ENCODE results near the gene NOXO1. TPM values are rescaled to one million over a fixed set of nuclear protein-coding genes. Genes with fewer than 3 reads are reported as not detected.

Gene NOXO1
- total and polyA plus RNA-seq, 11 donors = 0.06 to 0.15 TPM; not detected in 9

DNA sequence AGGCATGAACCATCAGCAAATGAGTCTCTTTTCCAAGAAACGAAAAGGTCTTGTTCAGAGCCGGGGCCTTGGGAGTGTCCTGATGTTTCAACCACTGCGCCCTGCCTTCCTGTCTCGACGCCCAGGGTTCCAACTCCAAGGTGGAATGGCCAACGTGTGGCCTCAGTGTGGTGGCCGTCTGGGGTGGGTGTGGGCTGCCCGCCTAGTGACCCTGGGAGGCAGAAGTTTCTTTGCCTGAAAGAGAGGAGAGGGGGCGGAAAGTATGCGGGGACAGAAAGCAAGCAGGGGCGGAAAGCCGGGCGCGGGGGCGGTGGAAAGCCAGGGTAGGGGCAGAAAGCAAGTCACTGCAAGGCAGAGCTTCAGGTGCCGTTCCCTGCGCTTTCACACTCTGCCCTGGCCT is 42.4 kb downstream of the NOXO1 start:
- TF ChIP-seq POLR2A (IDR thresholded peaks at IDR 0.05) = no peak
- TF ChIP-seq, protein P1, sequence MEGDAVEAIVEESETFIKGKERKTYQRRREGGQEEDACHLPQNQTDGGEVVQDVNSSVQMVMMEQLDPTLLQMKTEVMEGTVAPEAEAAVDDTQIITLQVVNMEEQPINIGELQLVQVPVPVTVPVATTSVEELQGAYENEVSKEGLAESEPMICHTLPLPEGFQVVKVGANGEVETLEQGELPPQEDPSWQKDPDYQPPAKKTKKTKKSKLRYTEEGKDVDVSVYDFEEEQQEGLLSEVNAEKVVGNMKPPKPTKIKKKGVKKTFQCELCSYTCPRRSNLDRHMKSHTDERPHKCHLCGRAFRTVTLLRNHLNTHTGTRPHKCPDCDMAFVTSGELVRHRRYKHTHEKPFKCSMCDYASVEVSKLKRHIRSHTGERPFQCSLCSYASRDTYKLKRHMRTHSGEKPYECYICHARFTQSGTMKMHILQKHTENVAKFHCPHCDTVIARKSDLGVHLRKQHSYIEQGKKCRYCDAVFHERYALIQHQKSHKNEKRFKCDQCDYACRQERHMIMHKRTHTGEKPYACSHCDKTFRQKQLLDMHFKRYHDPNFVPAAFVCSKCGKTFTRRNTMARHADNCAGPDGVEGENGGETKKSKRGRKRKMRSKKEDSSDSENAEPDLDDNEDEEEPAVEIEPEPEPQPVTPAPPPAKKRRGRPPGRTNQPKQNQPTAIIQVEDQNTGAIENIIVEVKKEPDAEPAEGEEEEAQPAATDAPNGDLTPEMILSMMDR (IDR thresholded peaks at IDR 0.05) = no peak
- Histone ChIP-seq H3K4me3 (no peak overlapping the region), H3K4me1 (peaks cover 0 to 33% (median 16%) of the 10 kb centered on the region in 12 donors), H3K9me3 (no peaks in the 10 kb centered on the region), H3K36me3 (peaks cover 0 to 46% (median 38%) of the 10 kb centered on the region in 9 donors), H3K27ac (peak overlapping the region in 1 of 12 donors; percentile 75), H3K27me3 (no peaks in the 10 kb centered on the region)
- no peak for DNase-seq
- no peak for ATAC-seq
- intact Hi-C loops (cut with DNase I) = loop anchor here in 1 of 10 donors (5.0 kb wide), 1 partner anchor 77 kb away; no protein-coding TSS in a partner anchor
- 92 to 95% (median 93%) methylated on average over 17 of the region's 17 CpGs for WGBS, 4 donors

DNA sequence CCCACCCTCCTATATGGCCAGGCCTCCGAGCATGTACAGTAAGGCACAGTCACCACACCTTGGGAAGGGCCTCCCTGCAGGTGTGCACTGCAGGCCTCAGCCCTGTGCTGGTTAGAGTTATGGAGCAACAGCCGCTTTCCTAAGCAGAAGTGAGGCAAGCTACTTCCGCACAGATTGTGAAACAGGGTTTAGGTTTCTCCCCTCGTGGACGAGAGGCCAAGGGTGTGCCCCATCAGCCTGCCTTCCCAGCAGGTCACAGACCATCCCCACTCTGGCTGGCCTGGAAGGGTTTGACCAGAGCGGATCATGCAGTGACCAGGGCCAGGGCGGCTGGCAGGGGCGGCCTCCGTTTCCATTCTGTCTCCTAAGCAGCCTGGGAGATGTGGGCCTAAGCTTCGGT is 43.0 kb downstream of the NOXO1 start:
- H3K4me3 ChIP-seq = no peak overlapping the region
- 92 to 99% (median 94%) methylated on average over 10 of the region's 10 CpGs for WGBS, 4 donors
- H3K27me3 ChIP-seq = no peaks in the 10 kb centered on the region
- intact Hi-C loops (cut with DNase I) = loop anchor here in 1 of 10 donors (5.0 kb wide), 1 partner anchor 76 kb away; no protein-coding TSS in a partner anchor
- DNase-seq = peak in 2 of 5 donors; percentile 36 to 71
- peak overlapping the region in 1 of 12 donors; percentile 75 for H3K27ac ChIP-seq
- peaks cover 0 to 27% (median 13%) of the 10 kb centered on the region in 12 donors for H3K4me1 ChIP-seq
- H3K9me3 ChIP-seq = no peaks in the 10 kb centered on the region
- no peak for ATAC-seq
- H3K36me3 ChIP-seq = peaks cover 0 to 46% (median 38%) of the 10 kb centered on the region in 9 donors
- TF ChIP-seq POLR2A (IDR thresholded peaks at IDR 0.05) = no peak
- TF ChIP-seq, protein P1 (IDR thresholded peaks at IDR 0.05) = no peak

DNA sequence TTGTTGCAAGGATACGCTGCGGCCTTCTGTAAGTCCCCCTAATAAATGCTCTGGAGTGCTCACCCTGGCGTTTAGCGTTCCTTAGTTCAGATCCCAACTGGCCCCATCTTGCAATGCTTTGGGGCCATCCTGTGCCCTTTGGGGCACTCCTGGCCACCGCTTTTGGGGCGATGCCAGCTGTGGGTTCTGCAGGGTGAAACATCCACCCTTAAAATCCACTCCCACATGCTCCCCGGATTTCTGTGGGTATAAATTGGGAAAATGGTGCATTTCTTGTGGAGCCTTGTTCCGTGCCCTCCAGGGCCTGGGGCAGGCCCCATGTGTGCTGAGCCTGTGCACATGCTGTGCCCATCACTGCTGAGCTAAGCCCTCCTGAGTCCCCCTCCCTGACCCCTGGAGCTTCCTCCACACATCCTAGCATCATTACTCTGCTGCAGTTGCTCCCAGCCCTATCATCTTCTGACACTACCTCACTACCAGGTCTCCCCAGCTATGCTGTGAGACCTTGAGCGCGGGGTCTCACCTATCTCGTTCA is 44.3 kb downstream of the NOXO1 start:
- Histone ChIP-seq H3K4me1 (peaks cover 0 to 20% (median 7%) of the 10 kb centered on the region in 12 donors), H3K27ac (no peak overlapping the region), H3K9me3 (no peaks in the 10 kb centered on the region), H3K27me3 (no peaks in the 10 kb centered on the region), H3K36me3 (peaks cover 0 to 46% (median 38%) of the 10 kb centered on the region in 9 donors), H3K4me3 (no peak overlapping the region)
- WGBS, 4 donors = 94 to 95% (median 95%) methylated on average over 11 of the region's 11 CpGs
- DNase-seq (no peak), ATAC-seq (no peak)
- TF ChIP-seq, protein P1 (IDR thresholded peaks at IDR 0.05) = no peak
- no peak for TF ChIP-seq POLR2A (IDR thresholded peaks at IDR 0.05)
- intact Hi-C loops (cut with DNase I) = loop anchor here in 1 of 10 donors (5.0 kb wide), 1 partner anchor 75 kb away; no protein-coding TSS in a partner anchor

DNA sequence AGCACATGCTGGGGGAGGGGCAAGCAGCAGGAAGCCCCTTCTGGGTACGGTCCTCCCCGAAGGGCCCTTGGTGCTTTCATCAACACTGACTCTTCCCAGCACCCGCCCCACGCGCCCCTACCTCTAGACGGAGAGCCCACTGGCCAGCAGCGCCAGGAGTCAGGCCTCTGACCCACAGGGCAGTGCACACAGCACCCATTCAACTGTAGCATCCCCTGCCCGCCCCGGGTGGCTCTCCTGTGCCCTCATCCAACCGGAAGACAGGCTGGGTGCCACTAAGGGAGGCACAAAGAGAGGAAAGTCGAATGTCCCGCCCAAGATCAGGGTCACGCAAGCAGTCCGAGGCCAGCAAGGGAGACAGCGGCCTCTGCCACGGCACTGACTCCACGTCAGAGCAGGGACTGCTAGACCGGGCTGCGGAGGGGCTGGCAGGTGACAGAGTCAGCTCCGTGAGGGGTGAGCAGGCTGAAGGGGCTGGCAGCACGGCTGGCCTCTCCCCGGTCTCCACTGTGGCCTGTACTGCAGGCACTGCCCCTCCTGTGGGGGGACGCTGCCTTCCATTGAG is 48.1 kb downstream of the NOXO1 start:
- no peaks in the 10 kb centered on the region for H3K9me3 ChIP-seq
- H3K4me1 ChIP-seq = peaks cover 0 to 18% (median 7%) of the 10 kb centered on the region in 12 donors
- H3K4me3 ChIP-seq = no peak overlapping the region
- ATAC-seq (no peak), DNase-seq (no peak)
- H3K27ac ChIP-seq = no peak overlapping the region
- no peak for TF ChIP-seq POLR2A (IDR thresholded peaks at IDR 0.05)
- TF ChIP-seq, protein P1 (IDR thresholded peaks at IDR 0.05) = no peak
- H3K27me3 ChIP-seq = no peaks in the 10 kb centered on the region
- WGBS, 4 donors = 59 to 69% (median 66%) methylated on average over 19 to 23 of the region's 23 CpGs
- H3K36me3 ChIP-seq = peaks cover 0 to 16% (median 9%) of the 10 kb centered on the region in 9 donors
- intact Hi-C loops (cut with DNase I) = loop anchor here in 1 of 10 donors (5.0 kb wide), 1 partner anchor 71 kb away; no protein-coding TSS in a partner anchor

Data from heart left ventricle (tissue), 16 donors.